ENCODE results near the gene PRKCB.

Gene PRKCB

DNA sequence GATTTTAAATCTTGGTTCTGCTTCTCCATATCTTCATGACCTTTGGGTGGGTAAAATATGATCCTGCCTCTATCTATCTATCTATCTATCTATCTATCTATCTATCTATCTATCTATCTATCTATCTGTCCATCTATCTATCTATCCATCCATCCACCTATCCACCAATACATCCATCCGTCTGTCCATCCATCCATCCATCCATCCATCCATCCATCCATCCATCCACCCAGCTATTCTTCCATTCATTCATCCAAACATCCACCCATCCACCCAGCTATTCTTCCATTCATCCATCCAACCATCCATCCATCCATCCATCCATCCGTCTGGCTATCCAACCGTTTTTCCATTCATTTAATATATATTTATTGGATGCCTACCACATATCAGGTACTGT, 11.5 kb downstream of the PRKCB start:
- Histone ChIP-seq H3K36me3 (ENCODE audit: control insufficient read depth in 2 of 2, insufficient read depth in 1 of 2, low read length in 2 of 2) (no peaks in the 10 kb centered on the region), H3K4me3 (ENCODE audit: low read depth, low read length) (no peak overlapping the region), H3K9me3 (ENCODE audit: control insufficient read depth, insufficient read depth, low read depth, low read length) (no peaks in the 10 kb centered on the region), H3K4me1 (ENCODE audit: control insufficient read depth, insufficient read depth, low read length) (no peaks in the 10 kb centered on the region), H3K27ac (ENCODE audit: extremely low read depth, low read depth, low read length) (no peak overlapping the region)
- ChIA-PET CTCF (no interaction called here), POLR2A (no interaction called here)
- TF ChIP-seq ZFP3 (tag by site-specific recombination; IDR thresholded peaks at IDR 0.05; ENCODE audit: low read depth) (no peak), ZNF366 (tag by site-specific recombination; conservative IDR thresholded peaks at IDR 0.05) (peak; percentile 73)

DNA sequence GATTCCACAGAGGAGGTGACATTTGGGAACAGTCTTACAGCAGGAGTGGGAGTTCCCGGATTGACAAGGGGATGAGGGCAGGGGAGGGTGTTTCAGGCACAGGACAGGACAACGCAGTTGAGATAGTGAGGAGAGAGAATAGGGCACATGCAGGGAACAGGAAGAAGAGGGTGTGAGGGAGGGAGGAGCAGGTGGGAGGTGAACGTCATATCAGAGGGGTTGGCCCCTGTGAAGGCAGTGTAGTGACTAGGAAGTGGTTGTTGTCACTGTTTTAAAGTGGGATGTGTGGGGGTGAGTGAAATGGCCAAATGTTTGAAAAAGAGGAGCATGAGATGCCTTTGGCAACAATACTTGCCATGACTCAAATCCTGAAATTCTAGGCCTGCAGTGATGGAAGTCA, 12.2 kb downstream of the PRKCB start:
- Histone ChIP-seq H3K4me1 (ENCODE audit: control insufficient read depth, insufficient read depth, low read length) (no peaks in the 10 kb centered on the region), H3K27ac (ENCODE audit: extremely low read depth, low read depth, low read length) (no peak overlapping the region), H3K4me3 (ENCODE audit: low read depth, low read length) (no peak overlapping the region), H3K9me3 (ENCODE audit: control insufficient read depth, insufficient read depth, low read depth, low read length) (no peaks in the 10 kb centered on the region), H3K36me3 (ENCODE audit: control insufficient read depth in 2 of 2, insufficient read depth in 1 of 2, low read length in 2 of 2) (no peaks in the 10 kb centered on the region)
- peak; percentile 94 for TF ChIP-seq ZFHX2 (tag by site-specific recombination; conservative IDR thresholded peaks at IDR 0.05)
- peak; percentile 98 for TF ChIP-seq EGR2 (tag by site-specific recombination; IDR thresholded peaks at IDR 0.05; ENCODE audit: low read depth)
- TF ChIP-seq, protein P1, sequence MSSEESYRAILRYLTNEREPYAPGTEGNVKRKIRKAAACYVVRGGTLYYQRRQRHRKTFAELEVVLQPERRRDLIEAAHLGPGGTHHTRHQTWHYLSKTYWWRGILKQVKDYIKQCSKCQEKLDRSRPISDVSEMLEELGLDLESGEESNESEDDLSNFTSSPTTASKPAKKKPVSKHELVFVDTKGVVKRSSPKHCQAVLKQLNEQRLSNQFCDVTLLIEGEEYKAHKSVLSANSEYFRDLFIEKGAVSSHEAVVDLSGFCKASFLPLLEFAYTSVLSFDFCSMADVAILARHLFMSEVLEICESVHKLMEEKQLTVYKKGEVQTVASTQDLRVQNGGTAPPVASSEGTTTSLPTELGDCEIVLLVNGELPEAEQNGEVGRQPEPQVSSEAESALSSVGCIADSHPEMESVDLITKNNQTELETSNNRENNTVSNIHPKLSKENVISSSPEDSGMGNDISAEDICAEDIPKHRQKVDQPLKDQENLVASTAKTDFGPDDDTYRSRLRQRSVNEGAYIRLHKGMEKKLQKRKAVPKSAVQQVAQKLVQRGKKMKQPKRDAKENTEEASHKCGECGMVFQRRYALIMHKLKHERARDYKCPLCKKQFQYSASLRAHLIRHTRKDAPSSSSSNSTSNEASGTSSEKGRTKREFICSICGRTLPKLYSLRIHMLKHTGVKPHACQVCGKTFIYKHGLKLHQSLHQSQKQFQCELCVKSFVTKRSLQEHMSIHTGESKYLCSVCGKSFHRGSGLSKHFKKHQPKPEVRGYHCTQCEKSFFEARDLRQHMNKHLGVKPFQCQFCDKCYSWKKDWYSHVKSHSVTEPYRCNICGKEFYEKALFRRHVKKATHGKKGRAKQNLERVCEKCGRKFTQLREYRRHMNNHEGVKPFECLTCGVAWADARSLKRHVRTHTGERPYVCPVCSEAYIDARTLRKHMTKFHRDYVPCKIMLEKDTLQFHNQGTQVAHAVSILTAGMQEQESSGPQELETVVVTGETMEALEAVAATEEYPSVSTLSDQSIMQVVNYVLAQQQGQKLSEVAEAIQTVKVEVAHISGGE (tag by site-specific recombination; conservative IDR thresholded peaks at IDR 0.05; ENCODE audit: low read depth), result no peak
- no peak for TF ChIP-seq ZXDB (tag by site-specific recombination; IDR thresholded peaks at IDR 0.05)
- ChIA-PET POLR2A (no interaction called here), CTCF (no interaction called here)

DNA sequence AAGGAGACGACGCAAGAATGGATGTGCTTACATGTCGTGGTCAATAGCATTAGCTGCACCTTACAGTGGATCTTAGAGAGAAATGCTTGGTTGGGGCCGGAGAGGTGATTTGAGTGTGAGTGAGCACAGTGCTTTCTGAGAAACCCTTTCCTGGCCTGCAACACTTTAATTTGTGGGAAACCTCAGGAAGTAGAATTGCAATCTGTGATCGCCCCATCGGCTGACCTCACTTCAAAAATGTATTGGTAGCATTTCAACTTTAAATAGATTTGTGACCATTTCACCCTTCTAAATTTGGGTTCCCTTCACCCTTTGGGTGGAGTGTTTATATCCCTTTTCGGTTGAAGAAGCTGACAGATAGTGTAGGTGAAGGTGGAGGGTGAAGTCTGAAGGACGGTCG, 13.2 kb downstream of the PRKCB start:
- Histone ChIP-seq H3K4me1 (ENCODE audit: control insufficient read depth, insufficient read depth, low read length) (no peaks in the 10 kb centered on the region), H3K36me3 (ENCODE audit: control insufficient read depth in 2 of 2, insufficient read depth in 1 of 2, low read length in 2 of 2) (no peaks in the 10 kb centered on the region), H3K4me3 (ENCODE audit: low read depth, low read length) (no peak overlapping the region), H3K9me3 (ENCODE audit: control insufficient read depth, insufficient read depth, low read depth, low read length) (no peaks in the 10 kb centered on the region), H3K27ac (ENCODE audit: extremely low read depth, low read depth, low read length) (no peak overlapping the region)
- POLR2A ChIA-PET, result no interaction called here
- TF ChIP-seq SP3 (tag by site-specific recombination; IDR thresholded peaks at IDR 0.05) (no peak), ZNF132 (tag by site-specific recombination; IDR thresholded peaks at IDR 0.05; ENCODE audit: borderline replicate concordance) (no peak), ZNF558 (tag by site-specific recombination; IDR thresholded peaks at IDR 0.05) (no peak), ZNF239 (tag by site-specific recombination; IDR thresholded peaks at IDR 0.05) (no peak), SALL2 (tag by site-specific recombination; IDR thresholded peaks at IDR 0.05; ENCODE audit: borderline replicate concordance) (no peak), ZNF677 (tag by site-specific recombination; IDR thresholded peaks at IDR 0.05) (no peak), ZNF324 (tag by site-specific recombination; IDR thresholded peaks at IDR 0.05) (no peak), ZNF549 (tag by site-specific recombination; IDR thresholded peaks at IDR 0.05) (no peak), HOXC10 (CRISPR knock-in tag; IDR thresholded peaks at IDR 0.05) (no peak), ZNF16 (tag by site-specific recombination; IDR thresholded peaks at IDR 0.05; ENCODE audit: low read depth) (no peak), SP7 (tag by site-specific recombination; IDR thresholded peaks at IDR 0.05) (no peak), ZNF114 (tag by site-specific recombination; IDR thresholded peaks at IDR 0.05) (no peak), ZNF292 (tag by site-specific recombination; IDR thresholded peaks at IDR 0.05; ENCODE audit: borderline replicate concordance, low read depth) (no peak), ZNF530 (tag by site-specific recombination; IDR thresholded peaks at IDR 0.05; ENCODE audit: low read depth) (no peak), RBAK (tag by site-specific recombination; IDR thresholded peaks at IDR 0.05) (no peak), ZNF48 (tag by site-specific recombination; IDR thresholded peaks at IDR 0.05) (no peak), ZNF792 (tag by site-specific recombination; IDR thresholded peaks at IDR 0.05) (no peak), ZNF548 (tag by site-specific recombination; IDR thresholded peaks at IDR 0.05) (no peak), BCL11A (tag by site-specific recombination; IDR thresholded peaks at IDR 0.05; ENCODE audit: low read depth) (no peak)
- TF ChIP-seq, protein P2, sequence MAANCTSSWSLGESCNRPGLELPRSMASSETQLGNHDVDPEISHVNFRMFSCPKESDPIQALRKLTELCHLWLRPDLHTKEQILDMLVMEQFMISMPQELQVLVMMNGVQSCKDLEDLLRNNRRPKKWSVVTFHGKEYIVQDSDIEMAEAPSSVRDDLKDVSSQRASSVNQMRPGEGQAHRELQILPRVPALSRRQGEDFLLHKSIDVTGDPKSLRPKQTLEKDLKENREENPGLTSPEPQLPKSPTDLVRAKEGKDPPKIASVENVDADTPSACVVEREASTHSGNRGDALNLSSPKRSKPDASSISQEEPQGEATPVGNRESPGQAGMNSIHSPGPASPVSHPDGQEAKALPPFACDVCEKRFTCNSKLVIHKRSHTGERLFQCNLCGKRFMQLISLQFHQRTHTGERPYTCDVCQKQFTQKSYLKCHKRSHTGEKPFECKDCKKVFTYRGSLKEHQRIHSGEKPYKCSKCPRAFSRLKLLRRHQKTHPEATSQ (tag by site-specific recombination; IDR thresholded peaks at IDR 0.05), result no peak
- CTCF ChIA-PET, result no interaction called here

Data from HEK293 (cell line).